Measurements from ENCODE around the gene TMEM101.
"Not testable (repeated sequence)": the region's sequence is repeated elsewhere in the genome, so short reads cannot be mapped to it uniquely, and the experiment has no call there.

The TMEM101 gene

GRCh38 chr17:44000871-44001460 is 13.8 kb downstream of the TMEM101 start:
- no peak for DNase-seq

GRCh38 chr17:44000141-44000860 is 14.5 kb downstream of the TMEM101 start:
- no peak for DNase-seq

GRCh38 chr17:43999024-43999423 is 15.7 kb downstream of the TMEM101 start:
- DNase-seq, result no peak

- no peak for DNase-seq
Measured at GRCh38 chr17:43998552-43998951, 16.2 kb downstream of the TMEM101 start.

- DNase-seq, result not testable (repeated sequence)
Measured at GRCh38 chr17:43997180-43997579, 17.6 kb downstream of the TMEM101 start.

- DNase-seq, result no peak
Measured at GRCh38 chr17:43995150-43995471, 19.7 kb downstream of the TMEM101 start.

- DNase-seq, result peak; percentile 59
Measured at GRCh38 chr17:43994272-43995149, 20.3 kb downstream of the TMEM101 start.

- no peak for DNase-seq
Measured at GRCh38 chr17:43992641-43993040, 22.1 kb downstream of the TMEM101 start.

GRCh38 chr17:43988301-43988700 is 26.5 kb downstream of the TMEM101 start:
- no peak for DNase-seq

- no peak for DNase-seq
Measured at GRCh38 chr17:43987131-43988021, 27.4 kb downstream of the TMEM101 start.

- DNase-seq, result no peak
Measured at GRCh38 chr17:43986225-43986981, 28.4 kb downstream of the TMEM101 start.

- no peak for DNase-seq
Measured at GRCh38 chr17:43984521-43984920, 30.2 kb downstream of the TMEM101 start.

GRCh38 chr17:43983515-43984411 is 31.0 kb downstream of the TMEM101 start:
- peak; percentile 65 for DNase-seq

GRCh38 chr17:43983196-43983514 is 31.6 kb downstream of the TMEM101 start:
- no peak for DNase-seq

GRCh38 chr17:43982171-43982570 is 32.6 kb downstream of the TMEM101 start:
- DNase-seq, result no peak

GRCh38 chr17:43979671-43980070 is 35.1 kb downstream of the TMEM101 start:
- no peak for DNase-seq

- no peak for DNase-seq
Measured at GRCh38 chr17:43979011-43979410, 35.8 kb downstream of the TMEM101 start.

- no peak for DNase-seq
Measured at GRCh38 chr17:43978078-43978477, 36.7 kb downstream of the TMEM101 start.

- DNase-seq, result peak; percentile 19
Measured at GRCh38 chr17:43976963-43977837, 37.6 kb downstream of the TMEM101 start.

- no peak for DNase-seq
Measured at GRCh38 chr17:43975898-43976297, 38.9 kb downstream of the TMEM101 start.

All from right kidney (tissue), 1 donor.